ENCODE results near the gene RPS6KA6.
A peak's percentile ranks its signal among the peaks of the same experiment; 100 is the strongest.
"Not testable (repeated sequence)": the region's sequence is repeated elsewhere in the genome, so short reads cannot be mapped to it uniquely, and the experiment has no call there.

The RPS6KA6 gene

DNA sequence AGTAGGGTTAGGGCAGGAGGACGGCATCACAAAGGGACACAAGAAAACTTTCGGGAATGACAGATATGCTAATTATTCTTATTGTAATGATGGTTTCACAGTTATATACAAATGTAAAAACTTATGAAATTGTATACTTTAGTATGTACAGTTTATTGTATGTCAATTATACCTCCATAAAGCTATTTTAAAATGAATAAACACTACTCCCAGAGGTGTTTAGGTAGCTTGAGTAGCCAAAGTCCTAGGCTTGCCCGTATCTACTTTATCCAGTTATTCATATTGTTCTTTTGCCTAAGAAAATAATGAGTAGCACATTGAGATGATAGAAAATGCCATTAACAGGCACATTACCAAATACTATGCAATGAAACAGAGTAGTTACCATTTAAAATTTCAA is 43.0 kb downstream of the RPS6KA6 start:
- 0 out of 2 replicates have a peak, but pooled peaks cover 3% of the 10 kb centered on the region for H3K9me3 ChIP-seq (ENCODE audit: control insufficient read depth, insufficient read depth, low read length)
- no peaks in the 10 kb centered on the region for H3K36me3 ChIP-seq (ENCODE audit: insufficient read depth, low read length)
- no peaks in the 10 kb centered on the region for H3K4me1 ChIP-seq (ENCODE audit: insufficient read depth, low read length)
- no peak overlapping the region for H3K9ac ChIP-seq (ENCODE audit: low read depth, low read length)

DNA sequence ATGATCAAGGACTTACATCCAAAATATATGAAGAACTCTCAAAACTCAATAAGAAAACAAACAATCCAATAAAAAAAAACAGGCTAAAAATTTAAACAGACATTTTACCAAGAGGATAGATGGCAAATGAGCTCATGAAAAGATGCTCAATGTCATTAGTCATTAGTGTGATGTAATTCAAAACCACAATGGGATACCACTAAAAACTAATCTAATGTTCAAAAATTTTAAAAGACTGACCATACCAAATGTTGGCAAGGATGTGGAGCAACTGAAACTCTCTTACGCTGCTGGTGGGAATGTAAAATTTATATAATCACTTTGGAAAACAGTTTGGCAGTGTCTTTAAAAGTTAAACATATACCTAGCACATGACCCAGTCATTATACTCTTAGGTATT is 43.7 kb downstream of the RPS6KA6 start:
- no peaks in the 10 kb centered on the region for H3K4me1 ChIP-seq (ENCODE audit: insufficient read depth, low read length)
- H3K9me3 ChIP-seq (ENCODE audit: control insufficient read depth, insufficient read depth, low read length), result 0 out of 2 replicates have a peak, but pooled peaks cover 3% of the 10 kb centered on the region
- H3K9ac ChIP-seq (ENCODE audit: low read depth, low read length), result no peak overlapping the region
- H3K36me3 ChIP-seq (ENCODE audit: insufficient read depth, low read length), result no peaks in the 10 kb centered on the region

DNA sequence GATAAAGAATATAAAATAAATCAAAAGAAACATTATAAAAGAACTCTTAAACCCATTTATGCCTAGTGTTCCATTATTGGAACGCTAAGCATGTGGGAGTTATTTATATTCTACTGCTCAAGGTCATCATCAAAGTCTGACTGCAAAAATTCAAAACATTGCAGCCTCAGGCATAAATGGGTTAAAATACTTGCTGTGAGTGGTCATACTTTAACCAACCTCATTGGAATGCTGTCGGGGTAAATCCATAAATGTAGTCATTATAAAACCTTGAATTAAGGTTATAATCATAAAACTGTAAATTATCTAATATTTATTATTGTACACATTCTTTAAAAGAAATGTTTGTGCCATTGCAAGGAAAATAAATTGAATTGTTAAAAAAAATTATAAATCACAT is 55.0 kb downstream of the RPS6KA6 start:
- Histone ChIP-seq H3K9ac (ENCODE audit: low read depth, low read length) (no peak overlapping the region), H3K36me3 (ENCODE audit: insufficient read depth, low read length) (no peaks in the 10 kb centered on the region), H3K4me1 (ENCODE audit: insufficient read depth, low read length) (no peaks in the 10 kb centered on the region), H3K9me3 (ENCODE audit: control insufficient read depth, insufficient read depth, low read length) (no peaks in the 10 kb centered on the region)

DNA sequence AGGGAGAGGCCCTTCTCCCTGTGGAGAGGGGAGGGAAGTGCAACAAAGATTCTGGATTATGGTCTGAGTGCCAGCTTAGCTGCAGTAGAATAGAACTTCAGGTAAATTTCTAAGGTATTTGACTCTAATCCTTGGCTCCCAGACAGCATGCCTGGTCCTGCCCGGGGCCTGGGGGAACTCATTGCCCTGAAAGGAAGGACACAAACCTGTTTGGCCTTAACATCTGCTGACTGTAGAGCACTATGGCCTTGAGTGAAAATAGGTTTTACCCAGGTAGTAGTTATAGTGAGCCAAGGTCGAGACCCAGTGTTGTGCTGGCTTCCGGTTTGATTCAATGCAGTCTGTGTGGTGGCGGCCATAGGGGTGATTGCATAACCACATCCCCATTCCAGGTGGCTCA is 64.4 kb downstream of the RPS6KA6 start:
- no peaks in the 10 kb centered on the region for H3K36me3 ChIP-seq (ENCODE audit: insufficient read depth, low read length)
- H3K9me3 ChIP-seq (ENCODE audit: control insufficient read depth, insufficient read depth, low read length), result no peaks in the 10 kb centered on the region
- H3K4me1 ChIP-seq (ENCODE audit: insufficient read depth, low read length), result no peaks in the 10 kb centered on the region
- no peak overlapping the region for H3K9ac ChIP-seq (ENCODE audit: low read depth, low read length)

DNA sequence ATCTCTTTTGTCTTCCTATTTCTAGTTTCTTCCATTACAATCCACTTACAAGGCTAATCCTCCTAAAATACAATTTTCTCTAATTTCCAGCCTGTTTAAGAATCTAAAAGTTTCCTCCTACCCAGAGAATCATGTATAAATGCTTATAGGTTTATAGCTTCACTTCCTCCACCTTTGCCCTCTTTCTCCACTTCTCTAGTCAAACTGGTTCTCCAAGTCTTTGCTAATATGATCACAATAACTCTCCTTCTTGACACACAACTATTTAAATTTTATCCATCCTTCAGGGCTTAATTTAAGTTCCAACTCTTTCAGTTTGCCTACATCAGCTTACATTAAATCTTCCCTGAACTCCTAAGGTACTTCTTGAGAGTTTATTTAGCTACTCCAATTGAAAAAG is 69.2 kb downstream of the RPS6KA6 start:
- H3K4me1 ChIP-seq (ENCODE audit: insufficient read depth, low read length), result no peaks in the 10 kb centered on the region
- H3K9me3 ChIP-seq (ENCODE audit: control insufficient read depth, insufficient read depth, low read length), result no peaks in the 10 kb centered on the region
- no peaks in the 10 kb centered on the region for H3K36me3 ChIP-seq (ENCODE audit: insufficient read depth, low read length)
- no peak overlapping the region for H3K9ac ChIP-seq (ENCODE audit: low read depth, low read length)

DNA sequence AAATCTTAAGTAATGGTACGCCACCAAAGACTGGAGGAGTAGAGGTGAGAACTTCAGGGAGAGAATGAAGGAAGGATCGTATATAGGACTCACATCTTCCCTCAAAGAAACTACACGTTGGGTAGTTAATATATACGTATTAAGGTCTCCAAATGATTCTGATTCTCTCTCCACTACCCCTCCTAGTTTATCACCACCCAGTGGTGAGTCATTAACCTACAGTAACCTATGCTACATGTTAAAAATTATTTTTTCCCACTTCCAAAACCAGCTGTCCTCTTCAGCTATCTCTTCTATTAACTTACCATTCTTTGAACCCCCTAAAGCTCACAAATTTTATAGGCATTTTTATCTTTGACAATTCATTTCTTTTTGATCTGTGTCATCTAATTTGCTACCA is 69.7 kb downstream of the RPS6KA6 start:
- Histone ChIP-seq H3K9ac (ENCODE audit: low read depth, low read length) (no peak overlapping the region), H3K36me3 (ENCODE audit: insufficient read depth, low read length) (no peaks in the 10 kb centered on the region), H3K9me3 (ENCODE audit: control insufficient read depth, insufficient read depth, low read length) (no peaks in the 10 kb centered on the region), H3K4me1 (ENCODE audit: insufficient read depth, low read length) (no peaks in the 10 kb centered on the region)

DNA sequence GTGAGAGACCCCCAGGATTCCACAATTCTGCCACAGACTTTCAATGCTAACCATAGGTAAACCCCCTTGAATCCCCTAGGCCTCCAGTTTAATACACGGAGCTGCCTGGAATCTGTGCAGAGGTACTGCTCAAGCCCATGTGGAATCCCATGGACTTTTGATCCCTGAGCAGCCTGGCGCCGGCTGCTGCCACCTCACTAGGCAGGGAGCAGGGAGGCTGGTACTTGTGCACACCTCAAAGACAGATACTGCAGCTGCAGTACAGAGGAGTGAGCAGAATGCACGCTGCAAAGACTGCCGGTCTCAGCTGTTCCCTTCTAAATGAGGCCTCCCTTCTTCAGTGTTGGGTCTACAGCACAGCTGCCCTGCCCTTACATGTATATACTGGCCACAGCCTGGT is 79.4 kb downstream of the RPS6KA6 start:
- Histone ChIP-seq H3K9me3 (ENCODE audit: control insufficient read depth, insufficient read depth, low read length) (no peaks in the 10 kb centered on the region), H3K36me3 (ENCODE audit: insufficient read depth, low read length) (no peaks in the 10 kb centered on the region), H3K4me1 (ENCODE audit: insufficient read depth, low read length) (no peaks in the 10 kb centered on the region), H3K9ac (ENCODE audit: low read depth, low read length) (no peak overlapping the region)

DNA sequence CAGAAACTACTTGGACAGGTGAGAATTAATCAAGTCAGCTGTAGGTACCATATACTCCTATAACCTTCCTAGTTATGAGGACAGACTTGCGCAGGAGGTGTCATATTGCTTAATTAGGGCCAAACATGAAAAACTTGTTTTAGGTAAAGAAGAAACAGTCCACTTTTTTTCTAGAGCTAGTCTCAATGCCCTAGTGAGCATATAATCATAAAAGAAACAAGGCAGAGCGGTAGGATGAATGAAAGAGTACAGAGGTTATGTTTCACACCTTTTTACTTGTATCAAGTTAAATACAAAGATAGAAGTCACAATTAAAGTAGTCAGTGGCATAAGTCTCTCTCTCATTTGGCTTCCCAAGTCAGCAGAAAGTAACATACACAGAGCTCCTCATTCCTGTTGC is 88.9 kb downstream of the RPS6KA6 start:
- no peaks in the 10 kb centered on the region for H3K9me3 ChIP-seq (ENCODE audit: control insufficient read depth, insufficient read depth, low read length)
- H3K9ac ChIP-seq (ENCODE audit: low read depth, low read length), result no peak overlapping the region
- H3K36me3 ChIP-seq (ENCODE audit: insufficient read depth, low read length), result no peaks in the 10 kb centered on the region
- no peaks in the 10 kb centered on the region for H3K4me1 ChIP-seq (ENCODE audit: insufficient read depth, low read length)

DNA sequence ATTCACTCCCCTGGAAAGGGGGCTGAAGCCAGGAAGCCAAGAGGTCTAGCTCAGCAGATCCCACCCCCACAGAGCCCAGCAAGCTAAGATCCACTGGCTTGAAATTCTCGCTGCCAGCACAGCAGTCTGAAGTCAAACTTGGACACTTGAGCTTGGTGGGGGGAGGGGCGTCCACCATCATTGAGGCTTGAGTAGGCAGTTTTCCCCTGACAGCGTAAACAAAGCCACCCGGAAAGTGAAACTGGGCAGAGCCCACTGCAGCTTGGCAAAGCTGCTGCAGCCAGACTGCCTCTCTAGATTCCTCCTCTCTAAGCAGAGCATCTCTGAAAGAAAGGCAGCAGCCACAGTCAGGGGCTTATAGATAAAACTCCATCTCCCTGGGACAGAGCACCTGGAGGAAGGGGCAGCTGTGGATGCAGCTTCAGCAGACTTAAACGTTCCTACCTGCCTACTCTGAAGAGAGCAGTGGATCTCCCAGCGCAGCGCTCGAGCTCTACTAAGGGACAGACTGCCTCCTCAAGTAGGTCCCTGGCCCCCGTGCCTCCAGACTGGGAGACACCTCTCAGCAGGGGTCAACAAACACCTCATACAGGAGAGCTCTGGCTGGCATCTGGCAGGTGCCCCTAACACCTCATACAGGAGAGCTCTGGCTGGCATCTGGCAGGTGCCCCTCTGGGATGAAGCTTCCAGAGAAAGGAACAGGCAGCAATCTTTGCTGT is 108.4 kb downstream of the RPS6KA6 start:
- not testable (repeated sequence) for H3K4me1 ChIP-seq (ENCODE audit: insufficient read depth, low read length); H3K9me3 ChIP-seq (ENCODE audit: control insufficient read depth, insufficient read depth, low read length); H3K36me3 ChIP-seq (ENCODE audit: insufficient read depth, low read length)
- H3K9ac ChIP-seq (ENCODE audit: low read depth, low read length), result peak overlapping the region; percentile 28; the same call in 1 of the 2 replicates

DNA sequence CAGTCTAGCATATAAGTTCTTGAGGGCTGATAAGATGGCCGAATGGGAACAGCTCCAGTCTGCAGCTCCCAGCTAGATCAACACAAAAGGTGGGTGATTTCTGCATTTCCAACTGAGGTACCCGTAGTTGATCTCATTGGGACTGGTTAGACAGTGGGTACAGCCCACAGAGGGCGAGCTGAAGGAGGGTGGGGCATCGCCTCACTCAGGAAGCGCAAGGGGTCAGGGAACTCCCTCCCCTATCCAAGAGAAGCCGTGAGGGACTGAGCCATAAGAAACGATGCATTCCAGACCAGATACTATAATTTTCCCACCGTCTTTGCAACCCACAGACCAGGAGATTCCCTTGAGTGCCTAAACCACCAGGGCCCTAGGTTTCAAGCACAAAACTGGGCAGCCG is 109.0 kb downstream of the RPS6KA6 start:
- no peak overlapping the region; the same call in 1 of the 2 replicates for H3K9ac ChIP-seq (ENCODE audit: low read depth, low read length)
- no peaks in the 10 kb centered on the region for H3K4me1 ChIP-seq (ENCODE audit: insufficient read depth, low read length)
- no peaks in the 10 kb centered on the region for H3K9me3 ChIP-seq (ENCODE audit: control insufficient read depth, insufficient read depth, low read length)
- H3K36me3 ChIP-seq (ENCODE audit: insufficient read depth, low read length), result no peaks in the 10 kb centered on the region

DNA sequence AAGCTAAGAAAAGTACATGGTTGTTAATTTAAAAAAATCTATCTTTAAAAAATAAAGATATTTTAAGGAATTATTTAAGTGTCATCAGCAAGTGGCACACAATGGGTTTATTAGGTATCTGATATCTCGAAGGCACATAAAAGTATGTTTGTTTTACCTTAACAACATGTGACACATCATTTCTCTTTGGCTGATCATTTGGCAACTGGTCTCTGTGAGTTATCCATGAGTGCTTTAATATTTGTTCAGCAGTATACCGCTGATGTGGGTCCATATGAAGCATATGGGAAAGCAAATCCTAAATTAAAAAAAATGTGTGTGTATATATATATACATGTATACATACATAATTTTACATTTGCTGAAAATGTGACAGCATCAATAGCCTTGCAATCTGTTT is 123.2 kb downstream of the RPS6KA6 start:
- Histone ChIP-seq H3K36me3 (ENCODE audit: insufficient read depth, low read length) (no peaks in the 10 kb centered on the region), H3K9me3 (ENCODE audit: control insufficient read depth, insufficient read depth, low read length) (no peaks in the 10 kb centered on the region), H3K4me1 (ENCODE audit: insufficient read depth, low read length) (no peaks in the 10 kb centered on the region), H3K9ac (ENCODE audit: low read depth, low read length) (no peak overlapping the region)

DNA sequence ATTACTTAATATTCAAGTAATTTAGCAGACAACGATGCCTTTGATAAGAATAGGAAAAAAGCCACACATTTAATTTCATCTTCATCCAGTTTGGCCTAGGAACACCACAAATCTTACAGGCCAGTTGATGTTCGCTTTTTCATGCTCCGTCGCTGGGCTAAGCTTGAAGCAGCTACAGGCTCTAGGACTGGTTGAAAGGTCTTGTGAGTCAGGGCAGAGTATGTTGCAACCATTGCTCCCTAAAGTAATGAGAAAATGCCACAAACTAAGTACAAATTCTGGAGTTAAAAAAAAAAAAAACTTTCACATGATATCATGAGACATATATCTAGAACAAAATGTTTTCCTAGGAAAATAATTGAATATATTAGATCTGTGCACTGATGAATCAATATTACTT is 123.8 kb downstream of the RPS6KA6 start:
- Histone ChIP-seq H3K4me1 (ENCODE audit: insufficient read depth, low read length) (no peaks in the 10 kb centered on the region), H3K9me3 (ENCODE audit: control insufficient read depth, insufficient read depth, low read length) (no peaks in the 10 kb centered on the region), H3K36me3 (ENCODE audit: insufficient read depth, low read length) (no peaks in the 10 kb centered on the region), H3K9ac (ENCODE audit: low read depth, low read length) (no peak overlapping the region)

DNA sequence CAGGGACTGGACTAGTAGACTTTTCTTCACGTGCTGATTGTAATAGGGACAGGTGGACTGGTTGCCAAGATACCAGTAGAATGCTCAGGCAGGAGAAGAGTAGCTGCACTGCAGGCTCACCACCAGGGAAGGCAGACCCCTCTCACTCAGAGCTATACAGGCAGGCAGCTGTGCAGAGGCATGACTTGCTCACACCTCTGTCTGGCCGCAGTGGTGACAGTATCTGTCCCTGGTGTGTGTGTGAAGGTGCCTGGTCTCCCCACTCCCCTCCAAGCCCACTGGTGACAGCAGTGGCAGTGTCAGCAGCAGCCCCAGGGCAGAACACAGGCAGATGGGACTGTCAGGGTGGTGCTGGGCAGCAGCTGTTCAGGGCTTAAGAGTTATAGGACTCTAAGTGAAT is 140.7 kb downstream of the RPS6KA6 start:
- no peaks in the 10 kb centered on the region for H3K36me3 ChIP-seq (ENCODE audit: insufficient read depth, low read length)
- no peak overlapping the region for H3K9ac ChIP-seq (ENCODE audit: low read depth, low read length)
- H3K4me1 ChIP-seq (ENCODE audit: insufficient read depth, low read length), result peaks cover 10% of the 10 kb centered on the region
- H3K9me3 ChIP-seq (ENCODE audit: control insufficient read depth, insufficient read depth, low read length), result no peaks in the 10 kb centered on the region

DNA sequence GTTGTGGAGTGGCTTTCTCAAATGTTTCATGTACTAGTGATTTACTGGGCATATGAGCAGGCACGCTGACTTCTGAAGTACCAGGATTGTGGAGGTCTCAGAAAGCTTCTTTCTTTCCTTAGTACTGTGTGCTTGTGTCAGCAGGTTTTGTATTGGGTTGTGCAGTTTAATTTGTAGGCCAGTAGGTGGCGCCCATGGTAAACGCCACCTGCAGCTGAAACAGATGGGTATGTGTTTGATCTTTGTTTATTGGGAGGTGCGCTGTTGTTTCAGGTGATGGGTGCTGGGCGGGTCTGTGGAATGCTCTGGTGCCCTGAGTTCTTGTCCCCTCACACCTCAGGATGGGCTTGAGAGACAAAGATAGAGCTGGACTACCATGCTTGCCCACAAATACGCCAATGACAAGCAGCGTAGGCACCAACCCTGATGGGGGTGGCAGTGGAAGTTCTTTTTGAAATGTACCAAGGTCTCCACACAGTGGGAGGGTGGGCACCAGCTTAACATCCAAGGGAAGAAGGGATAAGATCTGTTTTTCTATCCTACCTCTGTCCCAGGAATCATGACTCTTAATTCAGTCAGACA is 141.5 kb downstream of the RPS6KA6 start:
- Histone ChIP-seq H3K9ac (ENCODE audit: low read depth, low read length) (no peak overlapping the region), H3K4me1 (ENCODE audit: insufficient read depth, low read length) (peaks cover 10% of the 10 kb centered on the region), H3K9me3 (ENCODE audit: control insufficient read depth, insufficient read depth, low read length) (no peaks in the 10 kb centered on the region), H3K36me3 (ENCODE audit: insufficient read depth, low read length) (no peaks in the 10 kb centered on the region)

DNA sequence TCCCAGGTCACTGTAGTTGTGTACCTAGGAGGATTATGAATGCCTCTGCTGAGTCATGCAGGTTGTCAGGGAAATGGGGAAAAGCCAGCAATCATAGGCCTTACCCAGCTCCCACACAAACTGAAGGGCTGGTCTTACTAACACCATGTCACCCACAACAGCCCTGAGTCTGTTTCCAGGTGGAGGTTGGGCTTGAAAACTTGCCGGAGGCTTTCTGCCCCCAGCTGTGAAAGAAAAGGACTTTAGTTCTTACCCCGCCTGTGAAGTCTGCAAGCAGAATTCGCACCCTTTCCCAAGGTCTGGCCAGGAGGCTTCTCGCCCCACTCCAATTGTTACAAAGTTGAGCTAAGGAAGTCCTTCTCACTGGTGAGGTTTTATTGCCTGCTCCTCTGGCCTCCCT is 143.9 kb downstream of the RPS6KA6 start:
- H3K36me3 ChIP-seq (ENCODE audit: insufficient read depth, low read length), result no peaks in the 10 kb centered on the region
- peaks cover 10% of the 10 kb centered on the region for H3K4me1 ChIP-seq (ENCODE audit: insufficient read depth, low read length)

More for the DNA sequence above, 143.9 kb downstream of the RPS6KA6 start:
- Histone ChIP-seq H3K9me3 (ENCODE audit: control insufficient read depth, insufficient read depth, low read length) (no peaks in the 10 kb centered on the region), H3K9ac (ENCODE audit: low read depth, low read length) (no peak overlapping the region)

All from ES-I3 (cell line).